NB4 (cell line): Measurements from ENCODE around the gene GBP7.

ENCODE experiments used
- CTCF ChIP-seq: IDR thresholded peaks from one replicate; pipeline ENCODE4 v1.5.1; 2012; ENCODE audit warnings: low read depth, low read length
- MAX ChIP-seq: IDR thresholded peaks from 2 replicates; pipeline ENCODE4 v1.6.1; 2011; ENCODE audit warnings: low read depth, low read length
- MYC ChIP-seq: IDR thresholded peaks from 2 replicates; pipeline ENCODE4 v1.6.1; 2011; ENCODE audit warnings: low read depth, low read length
- POLR2A ChIP-seq: IDR thresholded peaks from 2 replicates; pipeline ENCODE4 v1.6.1; 2011; ENCODE audit warnings: mild to moderate bottlenecking; ENCODE audit not compliant: insufficient read length; ENCODE audit errors: extremely low read depth

GRCh38 chr1:89213347-89213746 lies 37.5 kb upstream of the GBP7 start:
- TF ChIP-seq CTCF (no peak), POLR2A (no peak), MYC (no peak), MAX (no peak)
